IMR-90 (cell line): ENCODE results near the gene MRM1. TPM values are rescaled to one million over a fixed set of nuclear protein-coding genes. Genes with fewer than 3 reads are reported as not detected.
A peak's percentile ranks its signal among the peaks of the same experiment; 100 is the strongest.

Experiments
- ATAC-seq: fragments of 200-7000 bp; cut with Tn5 transposase; 2 replicates; pipeline ENCODE4 v1.9.1; 2020; ENCODE audit warnings: low read depth, mild to moderate bottlenecking, moderate library complexity
- BruUV-seq: library from RNA; stranded (reverse); fragments of 400-500 nt; replicated peaks from 2 replicates; lab custom pipeline; 2021; lab: Mats Ljungman, UMichigan
- CTCF ChIA-PET: fragments of 300-600 bp; formaldehyde crosslinking; extraction: SDS; loops from one replicate; lab custom pipeline; 2021; ENCODE audit warnings: antibody characterized with exemption; lab: Yijun Ruan, JAX
- POLR2A ChIA-PET: fragments of 300-600 bp; sonication (Branson Sonifier 250); formaldehyde crosslinking; loops from one replicate; lab custom pipeline; 2022; ENCODE audit warnings: antibody characterized with exemption; ENCODE audit not compliant: unreplicated experiment; lab: Charles Lee
- DNase-seq: peaks from one replicate; pipeline ENCODE4 v3.0.0; 2013
- H2AFZ ChIP-seq: replicated peaks from 2 replicates; pipeline ENCODE3; 2013; ENCODE audit warnings: low read length, mild to moderate bottlenecking; ENCODE audit not compliant: poor library complexity
- H2AK5ac ChIP-seq: 2 replicates; pipeline ENCODE4 v1.6.1; 2013; ENCODE audit warnings: low read depth, low read length, inconsistent platforms
- H2AK9ac ChIP-seq: replicated peaks from 2 replicates; pipeline ENCODE3; 2013; ENCODE audit warnings: mild to moderate bottlenecking, low read depth, low read length, moderate library complexity; ENCODE audit not compliant: poor library complexity
- H2BK120ac ChIP-seq: 2 replicates; pipeline ENCODE4 v1.6.1; 2013; ENCODE audit warnings: low read depth, low read length, inconsistent platforms
- H2BK15ac ChIP-seq: 3 replicates; pipeline ENCODE4 v1.6.1; 2013; ENCODE audit warnings: low read depth, low read length, inconsistent platforms
- H2BK20ac ChIP-seq: 2 replicates; pipeline ENCODE4 v1.6.1; 2013; ENCODE audit warnings: low read depth, mild to moderate bottlenecking, inconsistent platforms, low read length, moderate library complexity
- H2BK5ac ChIP-seq: 2 replicates; pipeline ENCODE4 v1.6.1; 2013; ENCODE audit warnings: mild to moderate bottlenecking, low read depth, low read length, inconsistent platforms; ENCODE audit not compliant: poor library complexity, severe bottlenecking
- H3K14ac ChIP-seq: replicated peaks from 2 replicates; pipeline ENCODE4 v1.6.1; 2013; ENCODE audit warnings: low read depth, low read length, inconsistent platforms
- H3K18ac ChIP-seq: 2 replicates; pipeline ENCODE4 v1.6.1; 2013; ENCODE audit warnings: low read depth, low read length, control low read depth
- H3K23ac ChIP-seq: 2 replicates; pipeline ENCODE4 v1.6.1; 2013; ENCODE audit warnings: low read depth, low read length, inconsistent platforms
- H3K27ac ChIP-seq: 2 replicates; pipeline ENCODE4 v1.5.1; 2013; ENCODE audit warnings: mild to moderate bottlenecking, control low read depth, low read length; ENCODE audit not compliant: insufficient read depth
- H3K27me3 ChIP-seq: 2 replicates; pipeline ENCODE4 v1.6.1; 2013; ENCODE audit warnings: low read length; ENCODE audit not compliant: control insufficient read depth, insufficient read depth
- H3K36me3 ChIP-seq: 2 replicates; pipeline ENCODE4 v1.6.1; 2013; ENCODE audit warnings: low read length, mixed read lengths; ENCODE audit not compliant: control insufficient read depth, insufficient read depth
- H3K4ac ChIP-seq: 2 replicates; pipeline ENCODE4 v1.6.1; 2013; ENCODE audit warnings: low read depth, low read length, inconsistent platforms
- H3K4me1 ChIP-seq: 2 replicates; pipeline ENCODE4 v1.6.1; 2013; ENCODE audit warnings: low read length, mixed read lengths; ENCODE audit not compliant: control insufficient read depth, insufficient read depth
- H3K4me2 ChIP-seq: 2 replicates; pipeline ENCODE4 v1.6.1; 2013; ENCODE audit warnings: low read depth, mild to moderate bottlenecking, control low read depth, low read length, moderate library complexity
- H3K4me3 ChIP-seq: 2 replicates; pipeline ENCODE4 v1.5.1; 2013; ENCODE audit warnings: low read depth, mild to moderate bottlenecking, control low read depth, low read length, moderate library complexity; ENCODE audit not compliant: insufficient read depth
- H3K56ac ChIP-seq: 2 replicates; pipeline ENCODE4 v1.6.1; 2013; ENCODE audit warnings: low read length, inconsistent platforms; ENCODE audit not compliant: insufficient read depth; ENCODE audit errors: extremely low read depth
- H3K79me1 ChIP-seq, 2 experiments: 2 replicates each; pipeline ENCODE4 v1.6.1; 2013; ENCODE audit warnings: low read length in 2 of 2, inconsistent platforms in 1 of 2, low read depth in 1 of 2
- H3K9ac ChIP-seq: 2 replicates; pipeline ENCODE4 v1.6.1; 2013; ENCODE audit warnings: low read depth, low read length, control low read depth
- H3K9me1 ChIP-seq: 2 replicates; pipeline ENCODE4 v1.6.1; 2013; ENCODE audit warnings: low read length, inconsistent platforms; ENCODE audit not compliant: insufficient read depth
- H3K9me3 ChIP-seq: 2 replicates; pipeline ENCODE4 v1.6.1; 2013; ENCODE audit warnings: low read length; ENCODE audit not compliant: control insufficient read depth, insufficient read depth
- H4K20me1 ChIP-seq: 2 replicates; pipeline ENCODE4 v1.6.1; 2013; ENCODE audit warnings: low read length, inconsistent platforms; ENCODE audit not compliant: insufficient read depth
- H4K5ac ChIP-seq: 2 replicates; pipeline ENCODE4 v1.6.1; 2013; ENCODE audit warnings: mild to moderate bottlenecking, low read depth, low read length, control low read depth
- H4K8ac ChIP-seq, 2 experiments: 2 replicates each; pipeline ENCODE4 v1.6.1; 2013; ENCODE audit warnings: low read depth in 2 of 2, low read length in 2 of 2, control low read depth in 1 of 2, inconsistent platforms in 1 of 2
- H4K91ac ChIP-seq: 2 replicates; pipeline ENCODE4 v1.6.1; 2013; ENCODE audit warnings: low read depth, low read length, inconsistent platforms; ENCODE audit not compliant: insufficient read depth
- CEBPB ChIP-seq: IDR thresholded peaks from 2 replicates; pipeline ENCODE4 v1.6.1; 2012; ENCODE audit warnings: low read depth, low read length, improper control_type of control experiment
- CTCF ChIP-seq: conservative IDR thresholded peaks from 2 replicates; pipeline ENCODE4 v1.5.1; 2012; ENCODE audit warnings: mild to moderate bottlenecking, low read depth, low read length, improper control_type of control experiment
- FOS ChIP-seq: fragments of 150-350 bp; IDR thresholded peaks from 2 replicates; pipeline ENCODE4 v1.6.1; 2016; ENCODE audit warnings: low read depth, low read length
- MAFK ChIP-seq: IDR thresholded peaks from 2 replicates; pipeline ENCODE4 v1.6.1; 2012; ENCODE audit warnings: low read depth, low read length, improper control_type of control experiment
- MAZ ChIP-seq: IDR thresholded peaks from 2 replicates; pipeline ENCODE4 v1.6.1; 2012; ENCODE audit warnings: low read depth, mild to moderate bottlenecking, low read length, improper control_type of control experiment, moderate library complexity, borderline replicate concordance
- MXI1 ChIP-seq: IDR thresholded peaks from 2 replicates; pipeline ENCODE4 v1.6.1; 2012; ENCODE audit warnings: low read depth, mild to moderate bottlenecking, low read length, moderate library complexity, borderline replicate concordance
- RFX5 ChIP-seq: IDR thresholded peaks from 2 replicates; pipeline ENCODE4 v1.8.0; 2012; ENCODE audit warnings: low read depth, mild to moderate bottlenecking, low read length, moderate library complexity
- SMC3 ChIP-seq: fragments of 150-350 bp; IDR thresholded peaks from 2 replicates; pipeline ENCODE4 v1.6.1; 2016; ENCODE audit warnings: low read depth, mild to moderate bottlenecking, antibody characterized with exemption, low read length, moderate library complexity
- WGBS, 2 experiments: methylation state at CpG; one replicate each; pipeline versions ENCODE4 v1.1.5 to v1.1.7; 2013; ENCODE audit warnings: missing lambda C conversion rate in 2 of 2; ENCODE audit not compliant: insufficient read length in 1 of 2; ENCODE audit errors: extremely low coverage in 2 of 2; 5-methylcytosine and 5-hydroxymethylcytosine counted together
- dilution Hi-C: fragments of 300-500 bp; cut with HindIII; formaldehyde crosslinking; loops from one replicate; pipeline ENCODE4 v1.14.3; 2018; ENCODE audit warnings: low sequenced_read_pairs; ENCODE audit not compliant: unreplicated experiment
- in situ Hi-C: fragments of 300-500 bp; cut with MboI; formaldehyde crosslinking; loops from 3 replicates; pipeline ENCODE4 v1.14.3; 2019; ENCODE audit warnings: low sequenced_read_pairs, inconsistent platforms, mixed read lengths
- intact Hi-C: fragments of 100-400 bp; cut with micrococcal nuclease; formaldehyde crosslinking; loops from 2 replicates; pipeline ENCODE4 v1.10.0; 2022
- polyA plus RNA-seq, 3 experiments: library from polyadenylated mRNA; depleted of rRNA; stranded (reverse); fragments of >200 nt; gene quantifications; 2 replicates each; pipeline ENCODE4 v1.2.3, GENCODE V29; 2012; ENCODE audit warnings: low replicate concordance in 1 of 3
- total RNA-seq: library from RNA; depleted of rRNA; stranded (reverse); fragments of >200 nt; gene quantifications from 2 replicates; pipeline ENCODE4 v1.2.3, GENCODE V29; 2012
- TF ChIP-seq, protein P1 (sequence below): fragments of 150-350 bp; IDR thresholded peaks from 2 replicates; pipeline ENCODE4 v1.6.1; 2017; ENCODE audit warnings: mild to moderate bottlenecking, antibody characterized with exemption, low read length, low read depth

The MRM1 gene
- total and polyA plus RNA-seq, 2 of the 4 experiments (the other 2 are of a cell fraction): 2.2 to 5.3 TPM

DNA sequence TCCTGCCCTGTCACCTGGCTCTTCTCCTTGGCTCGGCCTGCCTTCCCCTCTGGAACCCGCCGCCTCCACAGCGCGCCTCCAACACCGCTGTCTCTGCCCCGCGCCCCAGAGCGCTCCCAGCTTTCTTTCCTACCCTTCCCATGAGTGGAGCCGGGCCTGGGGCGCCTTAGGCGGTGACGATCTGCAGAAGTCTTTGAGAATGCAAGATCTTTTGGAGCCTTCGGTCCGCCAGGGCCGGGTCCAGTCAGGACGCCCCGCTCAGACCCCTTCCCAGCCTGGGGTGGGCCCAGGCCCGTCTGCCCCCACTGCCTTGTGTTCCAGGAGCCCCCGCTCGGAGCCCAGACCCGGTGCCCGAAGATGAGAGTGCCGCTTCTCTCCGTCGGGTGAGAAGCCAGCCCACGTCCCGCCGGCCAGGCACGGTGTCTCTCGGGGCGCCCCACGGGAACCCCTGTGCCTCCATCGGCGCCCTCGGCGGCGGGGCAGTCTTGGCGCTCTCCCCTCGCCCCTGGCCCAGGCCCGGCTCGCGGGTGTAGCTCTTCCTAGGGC is 40.0 kb downstream of the MRM1 start:
- no TSS peak for BruUV-seq
- in situ Hi-C loops (no loop called here), dilution Hi-C loops (loop anchor here (25.0 kb wide), 1 partner anchor 421 kb away; no protein-coding TSS in a partner anchor), intact Hi-C loops (no loop called here)
- Histone ChIP-seq H2AFZ (peak overlapping the region; percentile 66), H3K4me1 (no peaks in the 10 kb centered on the region), H3K14ac (no peak overlapping the region), H2BK120ac (no peak overlapping the region), H3K9ac (no peak overlapping the region), H3K79me1 (no peaks in the 10 kb centered on the region), H3K18ac (no peak overlapping the region), H3K36me3 (no peaks in the 10 kb centered on the region), H3K9me3 (no peaks in the 10 kb centered on the region; the same call in none of the 2 replicates), H4K20me1 (no peaks in the 10 kb centered on the region), H4K8ac (no peak overlapping the region), H2BK5ac (no peak overlapping the region), H3K56ac (no peak overlapping the region), H4K5ac (no peak overlapping the region), H2AK5ac (no peak overlapping the region), H3K4ac (no peak overlapping the region), H2AK9ac (no peak overlapping the region), H2BK15ac (no peak overlapping the region), H3K27me3 (peaks cover 89% of the 10 kb centered on the region), H3K4me3 (no peak overlapping the region), H3K27ac (no peak overlapping the region), H3K9me1 (no peaks in the 10 kb centered on the region), H3K4me2 (no peak overlapping the region; the same call in 1 of the 2 replicates), H2BK20ac (no peak overlapping the region), H4K91ac (no peak overlapping the region), H3K23ac (no peak overlapping the region)
- ChIA-PET CTCF (no interaction called here), POLR2A (no interaction called here)
- DNase-seq (no peak), ATAC-seq (peak; percentile 21; the same call in 1 of the 2 replicates)
- 3% methylated on average over 11 of the region's 43 CpGs; no CpG with 5 or more reads in 1 of the 2 experiments for WGBS, 2 experiments
- TF ChIP-seq MAFK (no peak), MXI1 (no peak), RFX5 (no peak), CTCF (no peak), FOS (no peak), CEBPB (no peak), SMC3 (no peak), MAZ (no peak)
- TF ChIP-seq, protein P1, sequence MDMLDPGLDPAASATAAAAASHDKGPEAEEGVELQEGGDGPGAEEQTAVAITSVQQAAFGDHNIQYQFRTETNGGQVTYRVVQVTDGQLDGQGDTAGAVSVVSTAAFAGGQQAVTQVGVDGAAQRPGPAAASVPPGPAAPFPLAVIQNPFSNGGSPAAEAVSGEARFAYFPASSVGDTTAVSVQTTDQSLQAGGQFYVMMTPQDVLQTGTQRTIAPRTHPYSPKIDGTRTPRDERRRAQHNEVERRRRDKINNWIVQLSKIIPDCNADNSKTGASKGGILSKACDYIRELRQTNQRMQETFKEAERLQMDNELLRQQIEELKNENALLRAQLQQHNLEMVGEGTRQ: no peak
